Hepatocyte (in vitro differentiated cells): ENCODE data around the gene GNAI2. TPM values are rescaled to one million over a fixed set of nuclear protein-coding genes. Genes with fewer than 3 reads are reported as not detected.

ENCODE experiments used
- DNase-seq: peaks from one replicate; pipeline ENCODE4 v3.0.0-alpha.2; 2016; ENCODE audit warnings: low spot score
- H2AFZ ChIP-seq: fragments of 200-600 bp; sonication (generic); 2 replicates; pipeline ENCODE4 v1.6.0; 2016; ENCODE audit warnings: antibody characterized with exemption, mild to moderate bottlenecking
- H3K27ac ChIP-seq: fragments of 200-600 bp; sonication (generic); 2 replicates; pipeline ENCODE4 v1.5.1; 2016; ENCODE audit warnings: mild to moderate bottlenecking
- H3K27me3 ChIP-seq: fragments of 200-600 bp; sonication (generic); 2 replicates; pipeline ENCODE4 v1.6.1; 2016
- H3K36me3 ChIP-seq: fragments of 200-600 bp; sonication (generic); replicated peaks from 2 replicates; pipeline ENCODE4 v1.5.1; 2016; ENCODE audit warnings: low read depth; ENCODE audit not compliant: insufficient read depth
- H3K4me1 ChIP-seq: fragments of 200-600 bp; sonication (generic); 2 replicates; pipeline ENCODE4 v1.5.1; 2016; ENCODE audit warnings: mild to moderate bottlenecking, moderate library complexity; ENCODE audit not compliant: insufficient read depth
- H3K4me2 ChIP-seq: fragments of 200-600 bp; sonication (generic); 2 replicates; pipeline ENCODE4 v1.6.0; 2016
- H3K4me3 ChIP-seq: fragments of 200-600 bp; sonication (generic); 2 replicates; pipeline ENCODE4 v1.5.1; 2016; ENCODE audit warnings: mild to moderate bottlenecking
- H3K79me2 ChIP-seq: fragments of 200-600 bp; sonication (generic); 2 replicates; pipeline ENCODE4 v1.6.0; 2017; ENCODE audit warnings: mild to moderate bottlenecking
- H3K9me2 ChIP-seq: fragments of 200-600 bp; sonication (generic); replicated peaks from 2 replicates; pipeline ENCODE4 v1.6.0; 2017; ENCODE audit warnings: mild to moderate bottlenecking; ENCODE audit not compliant: insufficient read depth
- H3K9me3 ChIP-seq: fragments of 200-600 bp; sonication (generic); 2 replicates; pipeline ENCODE4 v1.5.1; 2016; ENCODE audit warnings: low read depth, mild to moderate bottlenecking
- H4K20me1 ChIP-seq: fragments of 200-600 bp; sonication (generic); 2 replicates; pipeline ENCODE4 v1.6.0; 2016; ENCODE audit warnings: mild to moderate bottlenecking; ENCODE audit not compliant: insufficient read depth, poor library complexity, severe bottlenecking
- CTCF ChIP-seq: fragments of 200-600 bp; sonication (generic); IDR thresholded peaks from 2 replicates; pipeline ENCODE4 v1.5.1; 2016; ENCODE audit warnings: antibody characterized with exemption, mild to moderate bottlenecking; ENCODE audit not compliant: poor library complexity
- EZH2 ChIP-seq: fragments of 200-600 bp; sonication (generic); IDR thresholded peaks from 2 replicates; pipeline ENCODE4 v1.6.1; 2016; ENCODE audit warnings: antibody characterized with exemption, mild to moderate bottlenecking, borderline replicate concordance
- EZH2phosphoT487 ChIP-seq: fragments of 200-600 bp; sonication (generic); IDR thresholded peaks from one replicate; pipeline ENCODE4 v1.6.1; 2018; ENCODE audit warnings: antibody characterized with exemption, mild to moderate bottlenecking, low read depth, moderate library complexity; ENCODE audit not compliant: unreplicated experiment, severe bottlenecking
- WGBS: methylation state at CpG from one replicate; pipeline ENCODE4 v1.1.6; 2016; ENCODE audit warnings: low lambda C conversion rate; ENCODE audit errors: missing lambda C conversion rate; 5-methylcytosine and 5-hydroxymethylcytosine counted together
- polyA plus RNA-seq: library from polyadenylated mRNA; unstranded; fragments of >200 nt; fragmentation: Nextera tagmentation; extraction: Ambion mirVana; gene quantifications from 2 replicates; pipeline ENCODE4 v1.2.1, GENCODE V29; 2016
- total RNA-seq: library from RNA; depleted of rRNA; stranded (reverse); fragments of >200 nt; gene quantifications from 2 replicates; pipeline ENCODE4 v1.2.3, GENCODE V29; 2014

Gene GNAI2
- total and polyA plus RNA-seq, 2 experiments from 2014 or later: 103 to 233 TPM

- no peak for TF ChIP-seq EZH2
- no peak for TF ChIP-seq EZH2phosphoT487
- TF ChIP-seq CTCF: no peak
- H3K4me3 ChIP-seq: no peak overlapping the region
- peaks cover 16% of the 10 kb centered on the region for H3K79me2 ChIP-seq
- no peak for DNase-seq
- no peaks in the 10 kb centered on the region for H3K9me3 ChIP-seq
- H3K27ac ChIP-seq: no peak overlapping the region
- H2AFZ ChIP-seq: no peak overlapping the region
- peaks cover 15% of the 10 kb centered on the region for H3K4me1 ChIP-seq
- H3K27me3 ChIP-seq: no peaks in the 10 kb centered on the region
- H4K20me1 ChIP-seq: no peaks in the 10 kb centered on the region
- WGBS: 97% methylated on average over 6 of the region's 6 CpGs
- H3K9me2 ChIP-seq: no peaks in the 10 kb centered on the region
- no peaks in the 10 kb centered on the region for H3K36me3 ChIP-seq
- no peak overlapping the region for H3K4me2 ChIP-seq
Observed at GRCh38 chr3:50289130-50289529, 53.1 kb downstream of the GNAI2 start.

DNA sequence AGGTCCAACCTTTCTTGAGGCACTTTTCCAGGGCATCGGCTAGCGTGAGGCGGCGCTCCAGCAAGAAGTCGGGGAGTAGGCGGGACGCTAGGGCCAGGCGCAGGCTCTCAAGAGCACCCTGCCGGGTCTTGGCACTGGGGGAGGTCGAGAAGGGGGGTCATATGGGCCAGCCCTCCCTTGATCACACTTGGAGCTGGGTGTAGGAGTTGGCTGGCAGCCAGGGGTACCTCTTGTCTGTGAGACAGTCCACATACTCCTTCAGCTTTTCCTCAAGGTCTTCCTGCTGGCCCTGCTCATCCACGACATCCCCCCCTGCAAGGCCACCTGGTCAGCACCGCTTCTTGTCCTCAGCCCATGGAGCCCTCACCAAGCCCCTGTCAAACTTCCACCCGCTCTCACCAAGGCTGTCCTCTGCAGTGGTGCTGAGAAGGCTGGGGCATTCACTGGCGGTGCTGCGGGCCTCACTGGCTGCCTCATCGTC is 54.2 kb downstream of the GNAI2 start:
- WGBS: 96% methylated on average over 16 of the region's 16 CpGs
- TF ChIP-seq EZH2 (no peak), EZH2phosphoT487 (no peak), CTCF (no peak)
- H3K4me1 ChIP-seq: peaks cover 15% of the 10 kb centered on the region
- H3K27ac ChIP-seq: no peak overlapping the region
- no peak for DNase-seq
- H3K9me3 ChIP-seq: no peaks in the 10 kb centered on the region
- H3K79me2 ChIP-seq: peaks cover 16% of the 10 kb centered on the region
- no peaks in the 10 kb centered on the region for H4K20me1 ChIP-seq
- no peak overlapping the region for H2AFZ ChIP-seq
- peak overlapping the region; percentile 100 for H3K4me2 ChIP-seq
- no peaks in the 10 kb centered on the region for H3K9me2 ChIP-seq
- H3K4me3 ChIP-seq: no peak overlapping the region
- H3K27me3 ChIP-seq: no peaks in the 10 kb centered on the region
- no peaks in the 10 kb centered on the region for H3K36me3 ChIP-seq

DNA sequence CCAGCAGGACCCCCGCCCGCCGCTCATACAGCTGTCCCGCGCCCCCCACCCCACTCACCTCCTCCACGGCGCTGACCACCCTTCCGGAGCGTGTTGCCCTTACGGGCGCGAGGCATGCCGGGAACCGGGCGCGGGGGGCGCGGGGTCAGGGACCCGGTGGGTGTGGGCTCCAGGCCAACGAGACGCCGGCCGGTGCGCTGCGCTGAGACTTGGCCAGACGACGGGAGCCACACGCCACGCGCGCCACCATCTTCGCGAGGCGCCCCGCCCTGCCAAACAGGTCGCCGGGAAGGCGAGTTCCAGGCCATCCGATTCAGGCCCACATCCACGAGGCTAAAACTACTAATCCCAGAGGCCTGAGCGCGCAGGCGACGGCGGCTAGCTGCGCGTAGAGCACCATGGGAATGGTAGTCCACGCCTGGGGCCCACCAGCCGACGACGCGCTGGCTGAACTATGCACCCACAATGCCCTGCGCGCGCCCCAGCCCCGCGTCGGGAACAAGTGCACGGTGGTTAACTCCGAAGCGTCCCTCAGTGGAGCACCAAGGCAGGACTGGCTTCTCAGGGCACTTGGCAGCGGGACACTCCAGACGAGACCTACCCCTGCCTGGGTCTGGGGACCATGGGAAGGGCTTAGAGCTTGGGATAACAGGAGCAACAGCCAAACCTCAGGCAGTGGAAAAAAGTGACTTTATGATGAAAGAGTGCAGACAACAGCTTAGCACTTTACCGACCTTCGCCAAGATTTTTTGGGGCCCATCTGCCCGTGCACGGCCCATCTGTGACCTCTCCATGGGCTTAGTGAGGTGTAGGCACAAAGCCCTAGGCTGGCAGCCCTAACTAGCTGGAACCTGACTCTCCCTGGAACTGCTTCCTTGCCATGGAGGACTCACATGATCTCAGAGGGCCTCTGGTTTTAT is 56.4 kb downstream of the GNAI2 start, which contains the start of gene IFRD2:
Gene IFRD2, minus strand, starts transcription at position 271 of the 920 bp plus-strand sequence. Its CDS starts 155 bp downstream, at position 116.
- H3K4me3 ChIP-seq: peak within 1 kb of the TSS; percentile 81
- no peaks in the 10 kb centered on the region for H3K27me3 ChIP-seq
- peak within 1 kb of the TSS; percentile 97 for H3K27ac ChIP-seq
- 9% methylated on average over 32 of the region's 67 CpGs for WGBS
- peaks cover 15% of the 10 kb centered on the region for H3K4me1 ChIP-seq
- no peak for TF ChIP-seq EZH2phosphoT487
- H3K79me2 ChIP-seq: peaks cover 16% of the 10 kb centered on the region
- H3K9me2 ChIP-seq: no peaks in the 10 kb centered on the region
- peak within 1 kb of the TSS; percentile 73 for H2AFZ ChIP-seq
- H4K20me1 ChIP-seq: no peaks in the 10 kb centered on the region
- peak within 1 kb of the TSS; percentile 100 for H3K4me2 ChIP-seq
- H3K36me3 ChIP-seq: no peaks in the 10 kb centered on the region
- no peaks in the 10 kb centered on the region for H3K9me3 ChIP-seq
- peak; percentile 98 for DNase-seq
